Inflammatory macrophage (primary cell): ENCODE measurements around the gene LILRA5.

ENCODE experiments used
- DNase-seq, 2 donors: peaks; one replicate each; pipeline ENCODE4 v3.0.0-alpha.2; 2020 to 2022

Gene LILRA5

GRCh38 chr19:54273821-54274220 lies 39.1 kb downstream of the LILRA5 start:
- no peak for DNase-seq

DNA sequence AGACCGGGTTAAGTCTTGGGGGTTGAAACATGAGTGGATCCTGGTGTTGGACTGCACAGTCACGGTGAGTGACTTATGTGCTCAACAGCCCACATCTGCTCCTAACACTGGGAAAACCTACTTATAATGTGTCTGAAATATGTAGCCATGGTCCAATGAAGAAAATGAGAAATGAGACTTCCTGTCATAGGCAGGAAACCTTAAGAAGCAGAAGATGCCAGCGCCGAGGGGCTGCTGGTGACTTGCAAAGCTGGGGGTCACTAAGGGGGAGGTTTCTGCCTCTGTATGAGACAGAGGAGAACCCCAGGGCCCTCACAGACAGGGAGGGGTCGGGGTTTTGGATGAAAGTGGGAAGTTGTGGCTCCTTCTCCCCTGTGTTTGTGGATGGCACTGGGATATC lies 40.8 kb downstream of the LILRA5 start:
- peak; percentile 17 to 43 for DNase-seq

GRCh38 chr19:54271587-54271986 lies 41.4 kb downstream of the LILRA5 start:
- DNase-seq, result peak; percentile 49 to 58

- peak; percentile 90 to 94 for DNase-seq
Measured at GRCh38 chr19:54271106-54271505, 41.9 kb downstream of the LILRA5 start.

GRCh38 chr19:54268936-54269335 lies 44.0 kb downstream of the LILRA5 start:
- peak; percentile 50 to 87 for DNase-seq

DNA sequence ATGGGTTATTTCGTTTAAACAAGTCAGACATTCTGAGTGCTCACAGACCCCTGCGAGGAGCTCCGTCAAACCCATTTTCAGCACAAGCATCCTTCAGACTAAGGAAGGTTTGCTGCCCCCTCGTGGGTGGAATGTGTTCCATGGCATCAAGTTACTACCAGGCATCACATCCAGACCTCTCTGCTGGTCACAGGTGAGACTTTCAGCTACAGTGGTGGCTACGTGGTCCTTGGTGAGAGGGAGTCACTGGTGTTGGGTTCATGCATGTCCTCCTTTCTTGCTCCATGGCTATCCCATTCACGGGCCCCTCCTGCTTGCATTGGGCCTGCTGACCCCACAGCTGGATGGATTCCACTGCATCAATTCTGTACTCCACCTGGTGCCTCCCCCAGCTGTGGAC lies 46.8 kb downstream of the LILRA5 start:
- DNase-seq, result peak; percentile 70 to 73

GRCh38 chr19:54262470-54262869 lies 50.5 kb downstream of the LILRA5 start:
- no peak for DNase-seq

GRCh38 chr19:54262066-54262465 lies 50.9 kb downstream of the LILRA5 start:
- no peak for DNase-seq

GRCh38 chr19:54257116-54257480 lies 55.9 kb downstream of the LILRA5 start, which contains the start of gene LILRB5:
Gene LILRB5, minus strand, starts transcription at chr19:54257273. Its CDS starts 80 bp downstream, at chr19:54257193.
- no peak for DNase-seq
